ENCODE measurements around the gene TANGO2.

DNA sequence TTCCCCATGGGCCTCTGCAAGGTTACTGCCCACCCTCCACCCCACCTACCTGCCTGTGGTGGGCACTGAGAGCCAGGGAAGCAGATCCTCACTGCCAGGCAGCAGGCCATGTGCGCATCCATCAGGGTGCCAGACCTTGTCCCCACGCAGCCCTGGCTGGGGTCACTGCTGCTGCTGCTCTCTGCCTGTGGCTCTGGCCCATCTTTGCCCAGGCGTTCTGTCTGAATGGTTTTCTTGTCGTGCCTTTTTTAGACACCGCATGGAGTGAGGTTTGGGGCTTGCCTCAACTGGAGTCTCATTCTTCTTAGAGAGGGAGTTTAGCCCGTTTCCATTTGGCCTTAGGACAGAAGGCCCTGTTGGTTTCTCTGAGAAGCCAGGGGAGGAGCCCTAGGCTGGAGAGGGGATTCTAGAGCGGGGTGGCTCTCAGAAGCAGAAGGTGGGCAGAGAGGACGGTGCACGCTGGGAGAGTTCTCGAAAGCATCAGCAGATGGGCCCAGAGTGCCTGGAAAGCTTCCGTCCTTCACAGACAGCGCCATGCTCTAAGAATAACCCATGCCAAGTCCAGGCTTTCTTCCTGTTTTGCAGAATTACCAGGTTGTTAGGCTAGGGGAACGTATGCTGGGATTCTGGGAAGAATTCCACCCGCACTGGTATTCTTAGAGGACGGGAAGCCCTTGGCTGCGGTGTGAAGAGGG lies 8.1 kb downstream of the TANGO2 start:
- TF ChIP-seq, protein P1, sequence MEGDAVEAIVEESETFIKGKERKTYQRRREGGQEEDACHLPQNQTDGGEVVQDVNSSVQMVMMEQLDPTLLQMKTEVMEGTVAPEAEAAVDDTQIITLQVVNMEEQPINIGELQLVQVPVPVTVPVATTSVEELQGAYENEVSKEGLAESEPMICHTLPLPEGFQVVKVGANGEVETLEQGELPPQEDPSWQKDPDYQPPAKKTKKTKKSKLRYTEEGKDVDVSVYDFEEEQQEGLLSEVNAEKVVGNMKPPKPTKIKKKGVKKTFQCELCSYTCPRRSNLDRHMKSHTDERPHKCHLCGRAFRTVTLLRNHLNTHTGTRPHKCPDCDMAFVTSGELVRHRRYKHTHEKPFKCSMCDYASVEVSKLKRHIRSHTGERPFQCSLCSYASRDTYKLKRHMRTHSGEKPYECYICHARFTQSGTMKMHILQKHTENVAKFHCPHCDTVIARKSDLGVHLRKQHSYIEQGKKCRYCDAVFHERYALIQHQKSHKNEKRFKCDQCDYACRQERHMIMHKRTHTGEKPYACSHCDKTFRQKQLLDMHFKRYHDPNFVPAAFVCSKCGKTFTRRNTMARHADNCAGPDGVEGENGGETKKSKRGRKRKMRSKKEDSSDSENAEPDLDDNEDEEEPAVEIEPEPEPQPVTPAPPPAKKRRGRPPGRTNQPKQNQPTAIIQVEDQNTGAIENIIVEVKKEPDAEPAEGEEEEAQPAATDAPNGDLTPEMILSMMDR (IDR thresholded peaks at IDR 0.05): no peak
- no peak for TF ChIP-seq POLR2A (IDR thresholded peaks at IDR 0.05)
